HAP-1 (cell line): ENCODE data around the gene MISP.
"Not testable (repeated sequence)": the region's sequence is repeated elsewhere in the genome, so short reads cannot be mapped to it uniquely, and the experiment has no call there.

Source experiments
- DNase-seq, 2 experiments: peaks; one replicate each; pipeline ENCODE4 v3.0.0-alpha.2; 2016 to 2020; ENCODE audit warnings: low spot score in 2 of 2
- H3K27me3 ChIP-seq: fragments of 250-450 bp; sonication (Bioruptor Pico); 2 replicates; pipeline ENCODE4 v1.5.1; 2020; ENCODE audit warnings: low read depth, mild to moderate bottlenecking, moderate library complexity
- H3K36me3 ChIP-seq: fragments of 250-450 bp; sonication (Bioruptor Pico); replicated peaks from 2 replicates; pipeline ENCODE4 v1.5.1; 2020; ENCODE audit warnings: mild to moderate bottlenecking
- H3K4me1 ChIP-seq: fragments of 250-450 bp; sonication (Bioruptor Pico); 2 replicates; pipeline ENCODE4 v1.5.1; 2020; ENCODE audit warnings: mild to moderate bottlenecking
- H3K4me3 ChIP-seq: fragments of 250-450 bp; sonication (Bioruptor Pico); 2 replicates; pipeline ENCODE4 v1.5.1; 2020; ENCODE audit warnings: mild to moderate bottlenecking, moderate library complexity
- H3K9me3 ChIP-seq: fragments of 250-450 bp; sonication (Bioruptor Pico); 2 replicates; pipeline ENCODE4 v1.5.1; 2020; ENCODE audit warnings: mild to moderate bottlenecking, moderate library complexity
- in situ Hi-C: fragments of 300-500 bp; cut with MboI; formaldehyde crosslinking; loops from 3 replicates; pipeline ENCODE4 v1.14.3; 2020; ENCODE audit warnings: low sequenced_read_pairs, inconsistent platforms, mixed read lengths

The MISP gene

DNA sequence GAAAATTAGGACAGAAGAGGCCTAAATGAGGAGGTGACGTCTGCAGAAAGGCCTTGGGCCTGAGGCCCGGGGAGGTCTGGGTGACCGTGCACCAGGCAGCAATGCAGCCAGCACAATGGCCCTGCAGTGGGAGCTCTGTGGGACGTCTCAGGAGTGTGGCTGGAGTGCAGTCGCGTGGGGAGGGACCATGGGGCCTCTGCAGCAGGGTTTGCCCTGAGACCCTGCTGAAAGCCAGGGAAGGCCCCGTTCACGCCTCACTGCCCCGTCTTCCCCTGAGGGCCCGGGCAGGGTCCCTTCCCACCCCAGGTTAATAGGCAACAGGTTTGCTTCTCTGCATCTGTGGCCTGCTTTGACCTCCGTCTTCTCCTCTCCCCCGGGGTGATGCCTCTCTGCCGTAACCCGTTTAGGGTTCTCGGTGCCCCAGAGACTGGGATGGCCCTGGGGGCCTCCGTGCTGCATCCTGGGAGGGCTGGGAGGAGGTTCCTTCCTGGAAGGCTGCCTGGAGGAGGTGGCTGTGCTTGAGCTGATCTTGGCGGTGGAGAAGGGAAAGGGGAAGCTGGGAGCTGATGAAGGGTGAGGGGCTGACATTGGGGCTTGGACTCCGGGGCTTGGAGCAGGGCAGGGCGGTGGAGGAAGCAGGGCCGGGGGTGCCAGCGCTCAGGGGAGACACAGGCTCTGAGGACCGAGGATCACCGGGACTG lies 32.5 kb upstream of the MISP start:
- no peak overlapping the region for H3K4me3 ChIP-seq

DNA sequence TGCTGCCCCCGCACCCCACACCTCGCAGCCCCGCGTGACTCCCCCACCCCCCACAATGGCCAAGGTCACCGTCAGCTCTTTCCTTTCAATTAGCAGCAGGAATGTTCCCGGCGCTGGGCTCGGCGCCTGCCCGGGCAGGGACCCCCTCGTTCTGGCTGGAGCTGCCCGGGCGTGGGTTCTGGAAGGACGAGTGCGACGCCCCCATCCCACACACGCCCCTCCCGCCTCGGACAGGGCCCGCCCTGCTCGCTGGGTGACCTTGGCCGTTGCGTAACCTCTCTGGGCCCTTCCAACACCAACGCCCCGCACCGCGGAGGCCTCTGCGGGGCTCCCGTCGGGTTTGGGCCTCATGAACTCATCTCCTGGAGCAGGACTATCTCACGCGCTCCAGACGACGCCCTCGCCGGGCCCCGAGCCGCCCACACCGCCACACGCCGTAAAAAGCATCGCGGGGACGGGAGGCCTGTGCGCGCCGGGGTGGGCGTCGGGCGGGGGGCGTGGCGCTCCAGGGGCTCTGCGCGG lies 31.9 kb upstream of the MISP start:
- H3K36me3 ChIP-seq, result no peaks in the 10 kb centered on the region; the same call in 1 of the 2 replicates

More for the DNA sequence above, 32.5 kb upstream of the MISP start:
- Histone ChIP-seq H3K36me3 (no peaks in the 10 kb centered on the region), H3K9me3 (peaks cover 2% of the 10 kb centered on the region; the same call in 1 of the 2 replicates), H3K4me1 (no peaks in the 10 kb centered on the region), H3K27me3 (no peaks in the 10 kb centered on the region)
- DNase-seq, result no peak
- in situ Hi-C loops, result no loop called here

DNA sequence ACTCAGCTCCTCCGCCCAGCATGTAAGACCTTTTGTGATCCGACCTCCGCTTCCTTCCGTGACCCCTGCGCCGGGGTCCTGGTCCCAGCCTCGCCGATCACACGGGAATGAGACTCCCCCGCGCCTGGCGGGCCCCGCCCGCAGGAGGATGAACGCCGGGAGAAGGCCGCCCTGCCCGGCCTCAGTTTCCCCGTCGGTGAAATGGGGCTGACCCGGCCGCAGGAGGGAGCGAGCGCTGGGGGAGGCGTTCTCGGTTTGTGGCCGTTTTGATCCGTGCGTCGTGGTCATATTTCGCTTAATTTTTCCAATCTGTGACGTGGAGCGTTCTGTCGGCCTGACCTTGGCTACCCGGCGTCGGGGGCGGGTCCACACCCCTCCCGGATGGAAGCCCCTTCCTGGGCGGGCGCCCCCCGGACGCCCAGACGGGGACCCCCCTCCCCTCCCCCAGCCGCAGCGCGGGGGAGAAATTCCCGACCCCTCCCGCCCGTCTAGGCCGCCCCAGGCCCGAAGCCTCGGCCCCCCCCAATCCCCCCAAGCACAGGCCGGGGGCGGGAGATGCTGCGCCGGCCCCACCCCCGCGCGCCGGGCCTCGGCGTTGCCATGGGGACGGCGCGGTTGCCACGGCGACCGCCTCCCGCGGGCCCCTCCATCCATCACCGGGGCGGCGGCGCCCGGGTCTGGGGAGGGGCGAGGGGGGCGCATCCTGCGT lies 31.1 kb upstream of the MISP start:
- H3K27me3 ChIP-seq, result no peaks in the 10 kb centered on the region
- in situ Hi-C loops, result no loop called here
- H3K4me1 ChIP-seq, result no peaks in the 10 kb centered on the region
- no peaks in the 10 kb centered on the region; the same call in 1 of the 2 replicates for H3K36me3 ChIP-seq
- no peak overlapping the region for H3K4me3 ChIP-seq
- DNase-seq, result no peak
- peaks cover 2% of the 10 kb centered on the region; the same call in 1 of the 2 replicates for H3K9me3 ChIP-seq

More for the DNA sequence above, 31.9 kb upstream of the MISP start:
- in situ Hi-C loops, result no loop called here
- Histone ChIP-seq H3K9me3 (peaks cover 2% of the 10 kb centered on the region; the same call in 1 of the 2 replicates), H3K4me1 (no peaks in the 10 kb centered on the region), H3K27me3 (no peaks in the 10 kb centered on the region), H3K4me3 (no peak overlapping the region)
- DNase-seq, result no peak

DNA sequence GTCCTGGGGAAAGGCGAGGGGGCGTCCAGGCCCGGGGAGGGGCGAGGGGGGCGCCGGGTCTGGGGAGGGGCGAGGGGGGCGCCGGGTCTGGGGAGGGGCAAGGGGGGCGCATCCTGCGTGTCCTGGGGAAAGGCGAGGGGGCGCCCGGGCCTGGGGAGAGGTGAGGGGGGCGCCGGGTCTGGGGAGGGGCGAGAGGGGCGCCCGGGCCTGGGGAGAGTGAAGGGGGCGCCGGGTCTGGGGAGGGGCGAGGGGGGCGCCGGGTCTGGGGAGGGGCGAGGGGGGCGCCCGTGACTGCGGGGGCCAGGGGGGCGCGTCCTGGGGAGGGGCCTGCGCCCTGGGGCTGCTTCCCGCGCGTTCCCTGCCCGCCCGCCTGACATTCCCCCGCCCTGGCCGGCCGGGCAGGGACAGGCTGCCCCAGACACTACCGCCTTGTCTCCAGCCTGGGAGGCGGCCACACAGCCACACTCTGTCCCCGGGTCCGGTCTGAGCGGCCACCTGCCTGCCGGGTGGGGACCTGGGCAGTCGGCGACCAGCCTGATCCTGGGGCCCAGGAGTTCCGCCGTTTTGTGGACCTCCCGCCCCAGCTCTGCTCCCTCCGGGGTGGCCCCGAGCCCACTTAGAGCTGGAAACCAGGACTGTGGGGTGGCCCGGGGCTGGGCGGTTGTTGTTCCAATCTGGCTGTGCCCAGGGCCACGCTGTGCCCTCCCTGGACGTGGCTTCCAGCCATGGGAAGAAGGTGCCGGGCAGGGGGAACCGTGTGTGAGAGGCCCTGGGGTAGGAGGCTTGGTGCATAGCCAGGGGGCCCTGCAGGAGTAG lies 30.4 kb upstream of the MISP start:
- in situ Hi-C loops, result no loop called here
- H3K36me3 ChIP-seq, result no peaks in the 10 kb centered on the region; the same call in 1 of the 2 replicates
- H3K4me3 ChIP-seq, result no peak overlapping the region
- H3K4me1 ChIP-seq, result no peaks in the 10 kb centered on the region
- DNase-seq, result no peak
- no peaks in the 10 kb centered on the region for H3K9me3 ChIP-seq
- no peaks in the 10 kb centered on the region for H3K27me3 ChIP-seq

DNA sequence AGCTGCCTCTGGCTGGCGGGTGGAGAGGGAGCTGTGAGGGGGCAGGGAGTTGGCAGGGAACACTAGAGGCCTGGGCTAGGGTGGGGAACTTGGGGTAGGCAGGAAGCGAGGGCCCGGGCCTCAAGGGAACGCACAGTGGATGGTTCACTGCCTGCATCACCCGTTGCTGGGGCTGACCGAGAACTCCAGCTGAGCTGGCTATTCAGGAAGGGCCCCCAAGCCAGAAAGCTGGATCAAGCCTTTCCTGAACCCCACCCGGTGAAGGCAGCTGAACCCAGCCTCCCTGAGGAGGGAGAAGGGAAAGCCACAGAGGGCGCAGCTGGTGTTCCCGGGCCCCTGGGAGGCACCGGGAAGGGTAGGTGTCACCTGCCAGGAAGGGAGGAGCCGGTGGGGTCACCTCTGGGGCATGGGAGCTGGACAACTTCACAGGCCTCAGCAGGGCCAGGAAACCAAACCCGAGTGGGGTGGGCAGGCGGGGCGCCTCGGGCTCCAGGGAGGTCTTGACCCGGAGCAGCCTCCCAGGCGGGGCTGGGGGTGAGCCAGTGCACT lies 28.3 kb upstream of the MISP start:
- no peaks in the 10 kb centered on the region for H3K4me1 ChIP-seq
- in situ Hi-C loops, result no loop called here
- H3K9me3 ChIP-seq, result no peaks in the 10 kb centered on the region
- H3K4me3 ChIP-seq, result no peak overlapping the region
- H3K36me3 ChIP-seq, result peaks cover 3% of the 10 kb centered on the region; the same call in 1 of the 2 replicates
- H3K27me3 ChIP-seq, result no peaks in the 10 kb centered on the region
- no peak for DNase-seq

DNA sequence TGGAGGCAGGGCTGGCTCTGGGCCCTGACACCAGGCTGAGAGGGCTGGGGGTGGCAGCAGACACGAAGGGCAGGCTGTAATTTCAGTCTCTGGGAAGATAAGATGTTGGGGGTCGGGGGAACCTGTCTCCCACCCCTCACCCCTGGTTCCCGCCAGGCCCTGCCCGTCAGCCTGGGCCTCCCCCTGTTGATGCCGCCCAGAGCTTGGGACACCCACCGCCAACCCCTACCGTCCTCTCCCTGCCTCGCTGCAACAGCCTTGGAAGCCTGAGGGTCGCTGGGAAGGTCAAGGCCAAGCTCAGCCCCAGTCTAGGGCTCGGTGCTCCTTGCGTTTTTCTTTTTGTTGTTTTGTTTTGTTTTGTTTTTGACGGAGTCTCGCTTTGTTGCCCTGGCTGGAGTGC lies 27.7 kb upstream of the MISP start:
- Histone ChIP-seq H3K27me3 (no peaks in the 10 kb centered on the region), H3K4me1 (no peaks in the 10 kb centered on the region), H3K4me3 (no peak overlapping the region), H3K9me3 (no peaks in the 10 kb centered on the region), H3K36me3 (peaks cover 5% of the 10 kb centered on the region; the same call in 1 of the 2 replicates)
- in situ Hi-C loops, result no loop called here
- DNase-seq, result no peak

DNA sequence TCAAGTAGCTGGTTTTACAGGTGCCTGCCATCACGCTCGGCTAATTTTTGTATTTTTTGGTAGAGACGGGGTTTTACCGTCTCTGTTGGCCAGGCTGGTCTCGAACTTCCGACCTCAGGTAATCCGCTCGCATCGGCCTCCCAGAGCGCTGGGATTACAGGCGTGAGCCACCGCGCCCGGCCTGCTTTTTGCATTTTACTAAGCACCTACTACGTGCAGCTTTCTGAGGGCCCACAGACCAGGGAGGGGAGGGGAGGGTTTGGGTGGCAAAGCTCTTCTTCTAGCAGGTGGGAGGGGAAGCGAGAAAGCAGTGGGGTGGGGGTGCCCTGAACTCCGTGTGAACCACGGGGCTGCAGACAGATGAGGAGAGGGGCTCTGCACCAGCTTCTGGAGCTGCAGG lies 27.2 kb upstream of the MISP start:
- no peak for DNase-seq
- H3K4me1 ChIP-seq, result no peaks in the 10 kb centered on the region
- no peak overlapping the region for H3K4me3 ChIP-seq
- H3K27me3 ChIP-seq, result no peaks in the 10 kb centered on the region
- in situ Hi-C loops, result no loop called here
- no peaks in the 10 kb centered on the region for H3K9me3 ChIP-seq
- H3K36me3 ChIP-seq, result peaks cover 7% of the 10 kb centered on the region; the same call in 1 of the 2 replicates

DNA sequence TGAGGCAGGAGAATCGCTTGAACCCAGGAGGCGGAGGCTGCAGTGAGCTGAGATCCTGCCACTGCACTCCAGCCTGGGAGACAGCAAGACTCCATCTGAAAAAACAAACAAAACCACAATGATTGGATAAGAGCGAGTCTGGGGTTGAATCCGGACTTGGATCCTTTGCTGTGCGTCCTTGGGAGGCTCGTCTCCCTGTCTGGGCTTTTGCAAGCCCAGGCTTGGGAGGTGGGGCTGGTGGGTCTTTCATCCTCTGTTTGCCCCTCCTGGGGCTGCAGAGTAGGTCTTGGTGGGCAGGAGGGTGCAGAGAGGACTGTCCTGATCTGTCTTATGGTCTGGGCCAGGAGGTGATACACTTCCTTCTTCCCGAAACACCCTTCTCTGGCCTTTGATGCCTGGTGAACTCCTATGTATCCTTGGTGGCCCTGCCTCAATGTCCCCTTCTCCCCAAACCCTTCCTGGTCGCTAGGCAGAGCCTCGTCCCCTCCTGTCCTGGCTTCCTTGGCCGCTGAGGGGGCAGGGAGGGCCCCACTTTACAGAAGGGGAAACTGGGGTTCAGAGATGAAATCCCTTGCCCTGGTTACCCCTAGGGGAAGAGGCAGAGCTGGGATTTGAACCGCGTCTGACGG lies 25.3 kb upstream of the MISP start:
- Histone ChIP-seq H3K36me3 (peaks cover 7% of the 10 kb centered on the region; the same call in 1 of the 2 replicates), H3K27me3 (no peaks in the 10 kb centered on the region), H3K4me3 (no peak overlapping the region), H3K9me3 (no peaks in the 10 kb centered on the region), H3K4me1 (no peaks in the 10 kb centered on the region)
- in situ Hi-C loops, result loop anchor here (25.0 kb wide), 1 partner anchor 138 kb away; the partner anchor contains the start of gene HCN2
- no peak for DNase-seq

DNA sequence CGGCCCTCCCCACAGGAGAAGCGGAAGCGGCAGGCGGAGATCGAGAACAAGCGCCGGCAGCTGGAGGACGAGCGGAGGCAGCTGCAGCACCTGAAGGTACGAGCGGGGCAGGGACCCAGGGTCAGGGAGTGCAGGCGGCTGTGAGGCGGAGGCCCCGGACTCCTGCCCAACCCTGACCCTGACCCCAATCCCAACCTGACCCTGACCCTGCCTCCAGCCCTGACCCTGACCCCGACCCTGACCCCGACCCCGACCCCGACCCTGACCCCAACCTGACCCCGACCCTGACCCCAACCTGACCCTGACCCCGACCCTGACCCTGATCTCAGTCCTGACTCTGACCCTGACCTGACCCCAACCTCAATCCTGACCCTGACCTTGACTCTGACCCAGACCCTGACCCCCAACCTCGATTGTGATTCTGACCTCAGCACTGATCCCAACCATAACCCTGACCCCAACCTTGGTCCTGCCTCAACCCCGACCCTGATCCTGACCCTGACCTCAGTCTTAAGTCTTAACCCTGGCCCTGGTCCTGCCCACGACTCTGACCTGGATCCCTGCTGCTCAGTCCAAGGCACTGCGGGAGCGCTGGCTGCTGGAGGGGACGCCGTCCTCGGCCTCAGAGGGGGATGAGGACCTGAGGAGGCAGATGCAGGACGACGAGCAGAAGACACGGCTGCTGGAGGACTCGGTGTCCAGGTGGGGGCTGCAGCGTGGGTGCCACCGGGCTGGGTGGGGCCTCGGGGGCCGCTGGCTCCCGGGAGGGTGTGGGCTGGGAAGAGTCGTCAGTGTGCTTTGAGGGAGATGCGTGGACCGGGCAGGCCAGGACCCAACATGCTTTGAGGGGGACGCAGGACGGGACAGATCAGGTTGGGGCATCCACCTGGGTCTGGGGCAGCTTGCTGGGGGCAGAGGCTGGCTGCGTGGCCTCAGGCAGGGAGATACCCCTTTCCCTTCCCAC lies 23.6 kb upstream of the MISP start:
- Histone ChIP-seq H3K27me3 (no peaks in the 10 kb centered on the region), H3K4me3 (no peak overlapping the region), H3K9me3 (no peaks in the 10 kb centered on the region), H3K4me1 (no peaks in the 10 kb centered on the region), H3K36me3 (peaks cover 14% of the 10 kb centered on the region)
- DNase-seq, result no peak
- in situ Hi-C loops, result loop anchor here (25.0 kb wide), 1 partner anchor 140 kb away; the partner anchor contains the start of gene HCN2

DNA sequence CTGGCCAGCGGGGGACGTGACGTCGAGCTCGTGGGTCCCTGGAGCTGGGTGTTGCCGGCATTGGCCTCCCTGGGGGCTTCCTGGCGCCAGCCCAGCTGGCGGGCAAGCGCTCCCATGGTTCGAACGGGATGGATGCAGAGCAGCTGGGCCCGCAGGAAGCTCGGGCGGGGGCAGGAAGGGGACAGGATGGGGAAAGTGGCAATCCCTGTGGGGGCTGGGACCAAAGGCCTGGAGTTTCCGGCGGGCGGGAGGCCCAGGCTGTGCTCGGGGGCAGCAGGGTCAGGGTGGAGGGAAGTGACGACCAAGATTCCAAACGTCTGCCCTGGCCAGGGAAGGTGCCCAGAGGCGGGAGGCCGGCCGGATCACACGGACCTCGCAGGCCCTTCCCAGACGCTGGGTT lies 22.9 kb upstream of the MISP start:
- H3K27me3 ChIP-seq, result no peaks in the 10 kb centered on the region
- in situ Hi-C loops, result loop anchor here (25.0 kb wide), 1 partner anchor 141 kb away; the partner anchor contains the start of gene HCN2
- peaks cover 16% of the 10 kb centered on the region for H3K36me3 ChIP-seq
- no peak for DNase-seq
- no peak overlapping the region for H3K4me3 ChIP-seq
- no peaks in the 10 kb centered on the region for H3K9me3 ChIP-seq
- no peaks in the 10 kb centered on the region for H3K4me1 ChIP-seq

DNA sequence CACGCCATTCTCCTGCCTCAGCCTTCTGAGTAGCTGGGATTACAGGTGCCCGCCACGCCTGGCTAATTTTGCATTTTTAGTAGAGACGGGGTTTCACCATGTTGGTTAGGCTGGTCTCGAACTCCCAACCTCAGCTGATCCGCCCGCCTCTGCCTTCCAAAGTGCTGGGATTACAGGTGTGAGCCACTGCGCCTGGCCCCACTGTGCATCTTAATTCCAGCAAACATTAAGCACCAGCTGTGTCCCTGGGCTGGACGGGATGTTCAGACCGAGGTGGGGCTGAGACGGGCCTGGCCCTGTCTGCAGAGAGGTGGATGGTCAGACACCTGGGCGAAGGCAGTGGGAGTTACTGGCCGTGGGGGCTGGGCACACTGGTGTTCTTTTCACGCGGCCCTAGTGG lies 21.3 kb upstream of the MISP start:
- H3K9me3 ChIP-seq, DNase-seq, H3K4me3 ChIP-seq, H3K27me3 ChIP-seq, H3K4me1 ChIP-seq: not testable (repeated sequence)
- H3K36me3 ChIP-seq, result peaks cover 24% of the 10 kb centered on the region
- in situ Hi-C loops, result loop anchor here (25.0 kb wide), 1 partner anchor 142 kb away; the partner anchor contains the start of gene HCN2
